ENCODE data around the gene CNTN5. TPM values are rescaled to one million over a fixed set of nuclear protein-coding genes. Genes with fewer than 3 reads are reported as not detected.

The CNTN5 gene
- total RNA-seq, 1 experiment from 2014 or later, result not detected

- no peaks in the 10 kb centered on the region for H3K4me1 ChIP-seq (ENCODE audit: insufficient read depth, low read length)
- no peak for DNase-seq
- WGBS (ENCODE audit: extremely low coverage, insufficient read length, low lambda C conversion rate), result no CpG with 5 or more reads among the region's 5 CpGs
- H4K8ac ChIP-seq (replicated peaks; ENCODE audit: insufficient read length, low read depth, low read length), result no peak overlapping the region
- Mint-ChIP-seq H3K27me3 (ENCODE audit: low read depth) (no peaks in the 10 kb centered on the region), H3K9me3 (no peaks in the 10 kb centered on the region), H3K4me3 (no peak overlapping the region), H3K36me3 (ENCODE audit: insufficient read depth in 1 of 3, low read depth in 3 of 3) (no peaks in the 10 kb centered on the region), H3K27ac (no peak overlapping the region), H3K4me1 (no peaks in the 10 kb centered on the region)
- no peak overlapping the region for H2BK12ac ChIP-seq (ENCODE audit: insufficient read length, low read depth, low read length)
- H3K23ac ChIP-seq (ENCODE audit: insufficient read length, low read depth, low read length), result no peak overlapping the region
- no peak overlapping the region for H4K91ac ChIP-seq (ENCODE audit: insufficient read length, low read depth, low read length)
- H2BK20ac ChIP-seq (ENCODE audit: low read depth, low read length, poor library complexity, severe bottlenecking), result no peak overlapping the region
- H3K18ac ChIP-seq (ENCODE audit: insufficient read length, low read depth, low read length), result no peak overlapping the region
- no peak overlapping the region for H3K9ac ChIP-seq (ENCODE audit: extremely low read depth, insufficient read length, low read length)
- H2AFZ ChIP-seq (ENCODE audit: low read length), result no peak overlapping the region
- no peaks in the 10 kb centered on the region for H3K79me1 ChIP-seq (ENCODE audit: insufficient read depth, low read depth, low read length, poor library complexity, severe bottlenecking)
- H2BK120ac ChIP-seq (ENCODE audit: low read depth, low read length, poor library complexity, severe bottlenecking), result no peak overlapping the region
- H3K4me2 ChIP-seq (ENCODE audit: insufficient read depth, insufficient read length, low read length), result no peak overlapping the region
- H3K23me2 ChIP-seq (ENCODE audit: insufficient read length, low read depth, low read length, poor library complexity, severe bottlenecking), result no peaks in the 10 kb centered on the region
- H3K27me3 ChIP-seq (ENCODE audit: insufficient read depth, low read length), result no peaks in the 10 kb centered on the region
- no peak overlapping the region for H3K56ac ChIP-seq (ENCODE audit: insufficient read length, low read depth, low read length)
- H3K9me3 ChIP-seq (ENCODE audit: control insufficient read depth, low read depth, low read length), result no peaks in the 10 kb centered on the region
- H4K5ac ChIP-seq (ENCODE audit: insufficient read length, low read depth, low read length), result no peak overlapping the region
- H3K14ac ChIP-seq (ENCODE audit: insufficient read depth, low read length), result no peak overlapping the region
- no peak overlapping the region for H3K4ac ChIP-seq (ENCODE audit: low read depth, low read length)
- H2BK15ac ChIP-seq (ENCODE audit: low read depth, low read length), result no peak overlapping the region
- no peak overlapping the region for H3K27ac ChIP-seq (ENCODE audit: insufficient read length, low read depth, low read length)
- no peak for TF ChIP-seq CTCF (conservative IDR thresholded peaks at IDR 0.05)
- no peak overlapping the region for H2BK5ac ChIP-seq (ENCODE audit: insufficient read length, low read length)
- H4K20me1 ChIP-seq (ENCODE audit: control insufficient read depth, insufficient read depth, insufficient read length), result no peaks in the 10 kb centered on the region
- no peaks in the 10 kb centered on the region for H3K79me2 ChIP-seq (ENCODE audit: insufficient read depth, low read length)
- H2AK5ac ChIP-seq (ENCODE audit: insufficient read length, low read length), result no peak overlapping the region
- H3T11ph ChIP-seq (ENCODE audit: low read length), result no peak overlapping the region
Observed at GRCh38 chr11:99452075-99452474, 431.3 kb downstream of the CNTN5 start.
